ENCODE measurements around the gene G2E3.
A peak's percentile ranks its signal among the peaks of the same experiment; 100 is the strongest.
"Not testable (repeated sequence)": the region's sequence is repeated elsewhere in the genome, so short reads cannot be mapped to it uniquely, and the experiment has no call there.

The G2E3 gene

DNA sequence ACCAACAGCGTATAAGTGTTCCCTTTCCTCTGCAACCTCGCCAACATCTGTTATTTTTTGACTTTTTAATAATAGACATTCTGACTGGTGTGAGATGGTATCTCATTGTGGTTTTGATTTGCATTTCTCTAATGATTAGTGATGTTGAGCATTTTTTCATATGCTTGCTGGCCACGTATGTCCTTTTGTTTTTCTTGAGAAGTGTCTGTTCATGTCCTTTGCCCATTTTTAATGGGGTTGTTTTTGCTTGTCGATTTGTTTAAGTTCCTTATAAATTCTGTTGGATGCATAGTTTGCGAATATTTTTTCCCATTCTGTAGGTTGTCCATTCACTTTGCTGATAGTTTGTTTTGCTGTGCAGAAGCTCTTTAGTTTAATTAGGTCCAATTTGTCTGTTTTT lies 85.5 kb downstream of the G2E3 start:
- H3K4me1 ChIP-seq (ENCODE audit: control insufficient read depth, insufficient read depth, low read length, poor library complexity, severe bottlenecking); DNase-seq; H3K27ac ChIP-seq (ENCODE audit: insufficient read depth, low read length, poor library complexity, severe bottlenecking); H3K4me3 ChIP-seq (ENCODE audit: insufficient read depth, low read depth, low read length, poor library complexity, severe bottlenecking); H3K27me3 ChIP-seq (replicated peaks; ENCODE audit: control insufficient read depth, insufficient read depth, low read length, poor library complexity, severe bottlenecking); H3K9me3 ChIP-seq (ENCODE audit: control insufficient read depth, low read length): not testable (repeated sequence)
- H3K36me3 ChIP-seq (ENCODE audit: control insufficient read depth, insufficient read depth, low read length) = peaks cover 22% of the 10 kb centered on the region

DNA sequence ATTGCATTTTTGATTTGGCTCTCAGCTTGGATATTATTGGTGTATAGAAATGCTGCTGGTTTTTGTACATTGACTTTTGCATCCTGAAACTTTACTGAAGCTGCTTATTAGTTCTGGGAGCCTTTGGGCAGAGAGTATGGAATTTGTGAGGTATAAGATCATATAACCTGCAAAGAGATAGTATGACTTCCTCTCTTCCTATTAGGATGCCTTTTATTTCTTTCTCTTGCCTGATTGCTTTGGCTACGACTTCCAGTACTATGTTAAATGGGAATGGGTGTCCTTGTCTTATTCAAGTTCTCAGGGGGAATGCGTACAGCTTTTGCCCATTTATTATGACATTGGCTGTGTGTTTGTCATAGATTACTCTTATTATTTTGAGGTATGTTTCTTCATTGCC lies 86.6 kb downstream of the G2E3 start:
- Histone ChIP-seq H3K27me3 (replicated peaks; ENCODE audit: control insufficient read depth, insufficient read depth, low read length, poor library complexity, severe bottlenecking) (no peaks in the 10 kb centered on the region), H3K36me3 (ENCODE audit: control insufficient read depth, insufficient read depth, low read length) (peaks cover 29% of the 10 kb centered on the region), H3K9me3 (ENCODE audit: control insufficient read depth, low read length) (no peaks in the 10 kb centered on the region), H3K4me3 (ENCODE audit: insufficient read depth, low read depth, low read length, poor library complexity, severe bottlenecking) (no peak overlapping the region), H3K27ac (ENCODE audit: insufficient read depth, low read length, poor library complexity, severe bottlenecking) (no peak overlapping the region), H3K4me1 (ENCODE audit: control insufficient read depth, insufficient read depth, low read length, poor library complexity, severe bottlenecking) (no peaks in the 10 kb centered on the region)
- DNase-seq = no peak

DNA sequence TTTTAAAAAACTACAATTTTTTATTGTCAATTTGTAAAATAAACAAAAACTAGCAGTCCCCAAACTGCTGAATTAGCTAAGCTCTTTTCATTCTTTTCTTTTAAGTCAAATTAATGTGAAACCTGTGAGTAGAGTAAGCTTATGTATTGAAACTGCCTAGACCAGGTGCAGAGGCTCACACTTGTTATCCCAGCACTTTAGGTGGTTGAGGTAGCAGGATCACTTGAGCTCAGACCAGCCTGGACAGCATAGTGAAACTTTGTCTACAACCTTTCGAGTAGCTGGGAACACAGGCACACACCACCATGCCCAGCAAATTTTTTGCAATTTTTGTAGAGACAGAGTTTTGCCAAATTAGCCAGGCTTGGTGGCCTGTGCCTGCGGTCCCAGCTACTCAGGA lies 89.5 kb downstream of the G2E3 start:
- Histone ChIP-seq H3K36me3 (ENCODE audit: control insufficient read depth, insufficient read depth, low read length) (peaks cover 49% of the 10 kb centered on the region), H3K27ac (ENCODE audit: insufficient read depth, low read length, poor library complexity, severe bottlenecking) (no peak overlapping the region), H3K4me3 (ENCODE audit: insufficient read depth, low read depth, low read length, poor library complexity, severe bottlenecking) (no peak overlapping the region), H3K27me3 (replicated peaks; ENCODE audit: control insufficient read depth, insufficient read depth, low read length, poor library complexity, severe bottlenecking) (no peaks in the 10 kb centered on the region), H3K4me1 (ENCODE audit: control insufficient read depth, insufficient read depth, low read length, poor library complexity, severe bottlenecking) (no peaks in the 10 kb centered on the region), H3K9me3 (ENCODE audit: control insufficient read depth, low read length) (no peaks in the 10 kb centered on the region)
- no peak for DNase-seq

DNA sequence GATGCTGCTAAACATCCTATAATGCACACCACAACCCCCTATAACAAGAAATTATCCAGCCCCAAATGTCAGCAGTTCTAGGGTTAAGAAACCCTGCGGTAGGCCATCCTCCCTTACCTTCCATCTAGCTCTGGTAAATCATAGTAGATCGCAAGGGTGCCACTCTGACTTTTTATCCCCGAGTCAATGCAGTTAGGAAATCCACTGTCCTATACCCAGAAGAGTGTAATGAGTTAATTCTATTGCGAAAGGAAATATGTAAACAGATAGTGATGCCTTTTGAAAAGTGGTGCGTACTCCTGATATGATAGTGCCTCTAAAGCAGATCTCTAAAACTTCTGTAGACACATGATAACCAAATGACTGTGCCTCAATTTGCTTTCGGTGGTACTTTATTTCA lies 93.0 kb downstream of the G2E3 start:
- H3K4me3 ChIP-seq (ENCODE audit: insufficient read depth, low read depth, low read length, poor library complexity, severe bottlenecking) = no peak overlapping the region
- no peaks in the 10 kb centered on the region for H3K27me3 ChIP-seq (replicated peaks; ENCODE audit: control insufficient read depth, insufficient read depth, low read length, poor library complexity, severe bottlenecking)
- H3K36me3 ChIP-seq (ENCODE audit: control insufficient read depth, insufficient read depth, low read length) = peaks cover 61% of the 10 kb centered on the region
- no peaks in the 10 kb centered on the region for H3K9me3 ChIP-seq (ENCODE audit: control insufficient read depth, low read length)
- no peak overlapping the region for H3K27ac ChIP-seq (ENCODE audit: insufficient read depth, low read length, poor library complexity, severe bottlenecking)
- no peak for DNase-seq
- no peaks in the 10 kb centered on the region for H3K4me1 ChIP-seq (ENCODE audit: control insufficient read depth, insufficient read depth, low read length, poor library complexity, severe bottlenecking)

DNA sequence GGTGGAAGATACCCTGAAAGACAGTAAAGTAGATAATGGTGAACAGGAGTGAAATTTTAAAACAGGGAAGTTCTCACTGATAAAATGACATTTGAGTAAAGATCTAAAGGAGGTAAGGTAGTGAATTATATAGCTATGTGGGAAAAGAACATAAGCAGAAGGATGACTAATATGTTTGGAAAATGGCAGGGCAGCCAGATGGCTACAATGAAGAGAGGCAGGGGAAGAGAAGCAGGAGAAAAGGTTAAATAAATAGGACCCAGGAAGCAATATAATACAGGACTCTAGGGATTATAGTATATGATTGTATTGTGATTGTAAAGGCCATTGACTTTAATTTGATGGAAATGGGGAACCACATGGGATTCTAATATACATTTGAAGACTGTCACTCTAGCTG lies 96.2 kb downstream of the G2E3 start:
- Histone ChIP-seq H3K27me3 (replicated peaks; ENCODE audit: control insufficient read depth, insufficient read depth, low read length, poor library complexity, severe bottlenecking) (no peaks in the 10 kb centered on the region), H3K4me1 (ENCODE audit: control insufficient read depth, insufficient read depth, low read length, poor library complexity, severe bottlenecking) (no peaks in the 10 kb centered on the region), H3K9me3 (ENCODE audit: control insufficient read depth, low read length) (no peaks in the 10 kb centered on the region), H3K36me3 (ENCODE audit: control insufficient read depth, insufficient read depth, low read length) (peaks cover 50% of the 10 kb centered on the region), H3K27ac (ENCODE audit: insufficient read depth, low read length, poor library complexity, severe bottlenecking) (no peak overlapping the region), H3K4me3 (ENCODE audit: insufficient read depth, low read depth, low read length, poor library complexity, severe bottlenecking) (no peak overlapping the region)
- DNase-seq = no peak

DNA sequence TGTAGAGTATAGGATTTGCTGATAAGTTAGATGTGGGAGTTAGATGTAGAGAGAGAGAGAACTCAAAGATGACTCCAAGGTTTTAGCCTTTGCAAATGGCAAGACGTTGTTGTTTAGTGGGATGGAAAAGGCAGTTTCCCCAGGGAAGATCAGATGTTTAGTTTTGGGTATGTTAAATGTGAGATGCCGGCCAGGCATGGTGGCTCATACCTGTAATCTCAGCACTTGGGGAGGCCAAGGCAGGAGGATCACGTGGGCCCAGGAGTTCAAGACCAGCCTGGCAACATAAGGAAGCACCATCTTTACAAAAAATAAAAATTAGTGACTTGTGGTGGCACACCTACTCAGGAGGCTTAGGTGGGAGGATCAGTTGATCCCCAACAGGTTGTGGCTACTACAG lies 96.7 kb downstream of the G2E3 start:
- H3K27ac ChIP-seq (ENCODE audit: insufficient read depth, low read length, poor library complexity, severe bottlenecking) = no peak overlapping the region
- DNase-seq = no peak
- no peaks in the 10 kb centered on the region for H3K27me3 ChIP-seq (replicated peaks; ENCODE audit: control insufficient read depth, insufficient read depth, low read length, poor library complexity, severe bottlenecking)
- H3K4me3 ChIP-seq (ENCODE audit: insufficient read depth, low read depth, low read length, poor library complexity, severe bottlenecking) = no peak overlapping the region
- peaks cover 46% of the 10 kb centered on the region for H3K36me3 ChIP-seq (ENCODE audit: control insufficient read depth, insufficient read depth, low read length)
- H3K4me1 ChIP-seq (ENCODE audit: control insufficient read depth, insufficient read depth, low read length, poor library complexity, severe bottlenecking) = no peaks in the 10 kb centered on the region
- no peaks in the 10 kb centered on the region for H3K9me3 ChIP-seq (ENCODE audit: control insufficient read depth, low read length)

DNA sequence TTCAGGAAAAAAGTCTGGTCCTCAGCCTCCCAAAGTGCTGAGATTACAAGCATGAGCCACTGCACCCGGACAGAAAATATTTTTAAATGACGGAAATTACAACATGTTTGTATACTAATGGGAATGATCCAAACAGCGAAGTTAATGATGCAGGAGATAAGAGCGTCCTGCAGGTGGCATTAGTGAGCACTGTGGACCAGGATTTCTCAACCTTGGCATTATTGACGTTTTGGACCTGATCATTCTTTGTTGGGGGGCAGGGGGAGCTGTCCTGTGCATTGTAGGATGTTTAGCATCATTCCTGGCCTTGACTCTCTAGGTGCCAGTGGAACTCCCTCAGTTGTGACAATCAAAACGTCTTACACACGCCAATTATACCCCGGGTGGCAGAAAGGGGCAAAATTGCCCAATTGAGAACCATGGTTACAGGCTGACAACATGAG lies 97.3 kb downstream of the G2E3 start:
- Histone ChIP-seq H3K9me3 (ENCODE audit: control insufficient read depth, low read length) (no peaks in the 10 kb centered on the region), H3K27me3 (replicated peaks; ENCODE audit: control insufficient read depth, insufficient read depth, low read length, poor library complexity, severe bottlenecking) (no peaks in the 10 kb centered on the region), H3K36me3 (ENCODE audit: control insufficient read depth, insufficient read depth, low read length) (peaks cover 40% of the 10 kb centered on the region), H3K4me3 (ENCODE audit: insufficient read depth, low read depth, low read length, poor library complexity, severe bottlenecking) (no peak overlapping the region), H3K4me1 (ENCODE audit: control insufficient read depth, insufficient read depth, low read length, poor library complexity, severe bottlenecking) (no peaks in the 10 kb centered on the region), H3K27ac (ENCODE audit: insufficient read depth, low read length, poor library complexity, severe bottlenecking) (no peak overlapping the region)
- DNase-seq = peak in 1 of 3 donors; percentile 3

DNA sequence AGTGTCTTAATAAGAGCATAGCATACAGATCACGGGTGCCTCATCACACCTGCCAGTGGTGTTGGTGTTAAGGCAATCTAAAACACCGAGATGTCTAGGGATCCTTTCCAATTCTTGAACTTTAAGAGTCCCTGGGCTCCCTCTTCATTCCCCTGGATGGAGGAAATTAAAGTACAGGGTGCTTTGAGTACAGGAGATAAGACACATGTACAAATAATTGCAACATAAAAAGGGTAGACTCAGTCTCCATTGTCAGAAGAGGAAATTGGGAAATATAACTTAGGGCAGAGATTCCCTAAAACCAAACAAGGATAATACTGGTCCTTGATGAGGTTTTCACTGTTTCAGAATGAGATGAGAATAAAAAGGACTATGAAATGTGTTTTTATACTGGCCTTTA lies 98.1 kb downstream of the G2E3 start:
- Histone ChIP-seq H3K27me3 (replicated peaks; ENCODE audit: control insufficient read depth, insufficient read depth, low read length, poor library complexity, severe bottlenecking) (no peaks in the 10 kb centered on the region), H3K4me3 (ENCODE audit: insufficient read depth, low read depth, low read length, poor library complexity, severe bottlenecking) (no peak overlapping the region), H3K27ac (ENCODE audit: insufficient read depth, low read length, poor library complexity, severe bottlenecking) (no peak overlapping the region), H3K36me3 (ENCODE audit: control insufficient read depth, insufficient read depth, low read length) (peaks cover 34% of the 10 kb centered on the region), H3K9me3 (ENCODE audit: control insufficient read depth, low read length) (no peaks in the 10 kb centered on the region), H3K4me1 (ENCODE audit: control insufficient read depth, insufficient read depth, low read length, poor library complexity, severe bottlenecking) (no peaks in the 10 kb centered on the region)
- no peak for DNase-seq

DNA sequence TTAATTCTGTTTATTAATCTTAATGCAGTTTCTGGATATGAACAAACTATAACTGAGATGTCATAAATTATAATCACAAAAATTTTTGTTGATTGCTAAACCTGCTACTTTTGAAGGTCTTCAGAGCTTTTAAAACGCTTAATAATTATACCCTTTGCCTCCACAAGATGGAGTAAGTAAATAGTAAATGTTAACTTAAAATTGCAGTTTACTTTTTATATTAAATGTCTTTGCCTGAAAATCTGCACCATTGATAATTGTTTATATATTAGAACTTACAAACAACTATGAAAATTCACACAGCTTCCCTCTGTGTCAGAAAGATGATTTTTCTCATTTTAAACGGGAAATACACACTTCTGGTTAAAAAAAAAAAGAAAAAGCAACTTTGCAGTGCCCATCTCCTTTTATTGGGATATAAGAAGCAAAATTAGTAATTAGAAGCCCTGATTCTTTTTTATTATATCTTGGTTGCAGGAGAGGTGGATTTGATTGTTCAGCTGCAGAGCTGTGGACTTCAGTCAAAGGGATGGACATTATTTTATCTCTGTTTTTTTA lies 98.7 kb downstream of the G2E3 start:
- no peaks in the 10 kb centered on the region for H3K4me1 ChIP-seq (ENCODE audit: control insufficient read depth, insufficient read depth, low read length, poor library complexity, severe bottlenecking)
- no peaks in the 10 kb centered on the region for H3K27me3 ChIP-seq (replicated peaks; ENCODE audit: control insufficient read depth, insufficient read depth, low read length, poor library complexity, severe bottlenecking)
- peaks cover 32% of the 10 kb centered on the region for H3K36me3 ChIP-seq (ENCODE audit: control insufficient read depth, insufficient read depth, low read length)
- H3K4me3 ChIP-seq (ENCODE audit: insufficient read depth, low read depth, low read length, poor library complexity, severe bottlenecking) = no peak overlapping the region
- H3K27ac ChIP-seq (ENCODE audit: insufficient read depth, low read length, poor library complexity, severe bottlenecking) = no peak overlapping the region
- no peaks in the 10 kb centered on the region for H3K9me3 ChIP-seq (ENCODE audit: control insufficient read depth, low read length)
- DNase-seq = no peak

DNA sequence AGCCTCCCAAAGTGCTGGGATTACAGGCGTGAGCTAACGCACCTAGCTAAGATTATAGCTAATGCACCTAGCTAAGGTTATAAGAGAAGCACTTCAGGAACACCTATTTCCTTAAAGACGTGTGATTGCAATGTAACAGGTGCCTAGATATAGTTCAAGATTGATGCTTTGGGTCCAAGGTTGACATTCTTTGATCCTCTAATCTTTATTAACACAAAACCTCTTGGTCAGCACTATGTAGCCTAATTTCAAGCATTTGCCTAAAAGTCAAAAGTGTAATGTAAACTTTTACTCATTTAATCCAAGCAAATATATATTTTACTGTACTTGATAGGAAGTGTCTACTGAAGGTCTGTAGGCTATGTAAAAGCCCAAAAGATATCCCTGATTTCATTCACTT lies 99.7 kb downstream of the G2E3 start:
- Histone ChIP-seq H3K36me3 (ENCODE audit: control insufficient read depth, insufficient read depth, low read length) (peaks cover 22% of the 10 kb centered on the region), H3K27ac (ENCODE audit: insufficient read depth, low read length, poor library complexity, severe bottlenecking) (no peak overlapping the region), H3K4me1 (ENCODE audit: control insufficient read depth, insufficient read depth, low read length, poor library complexity, severe bottlenecking) (no peaks in the 10 kb centered on the region), H3K9me3 (ENCODE audit: control insufficient read depth, low read length) (no peaks in the 10 kb centered on the region), H3K4me3 (ENCODE audit: insufficient read depth, low read depth, low read length, poor library complexity, severe bottlenecking) (no peak overlapping the region), H3K27me3 (replicated peaks; ENCODE audit: control insufficient read depth, insufficient read depth, low read length, poor library complexity, severe bottlenecking) (no peaks in the 10 kb centered on the region)
- DNase-seq = no peak

DNA sequence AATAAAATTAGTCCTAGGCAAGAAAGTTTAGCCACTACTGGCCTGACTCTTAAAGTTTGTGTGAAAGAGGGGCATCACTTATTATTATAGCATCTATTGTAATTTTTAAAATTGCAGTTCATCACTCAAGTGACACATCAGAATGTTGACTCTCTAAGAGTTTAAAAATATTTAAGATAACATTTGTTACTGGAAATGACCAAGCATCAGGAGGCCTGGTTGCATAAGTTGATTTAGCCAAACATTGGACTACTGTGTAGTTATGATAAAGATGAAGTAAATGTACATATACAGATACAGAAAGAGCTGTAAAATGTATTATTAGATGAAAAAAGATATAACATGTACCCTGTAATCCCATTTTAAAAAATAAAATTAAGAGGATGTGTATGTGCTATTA lies 110.6 kb downstream of the G2E3 start:
- Histone ChIP-seq H3K27ac (ENCODE audit: insufficient read depth, low read length, poor library complexity, severe bottlenecking) (no peak overlapping the region), H3K4me3 (ENCODE audit: insufficient read depth, low read depth, low read length, poor library complexity, severe bottlenecking) (no peak overlapping the region), H3K9me3 (ENCODE audit: control insufficient read depth, low read length) (no peaks in the 10 kb centered on the region), H3K4me1 (ENCODE audit: control insufficient read depth, insufficient read depth, low read length, poor library complexity, severe bottlenecking) (no peaks in the 10 kb centered on the region), H3K27me3 (replicated peaks; ENCODE audit: control insufficient read depth, insufficient read depth, low read length, poor library complexity, severe bottlenecking) (no peaks in the 10 kb centered on the region), H3K36me3 (ENCODE audit: control insufficient read depth, insufficient read depth, low read length) (peaks cover 4% of the 10 kb centered on the region)
- no peak for DNase-seq
